Testis (tissue), 2 donors: ENCODE results near the gene MYH11.

Experiments
- CTCF ChIP-seq, 3 experiments: fragments of 450-650 bp in 2 of 3; fragments of 200-600 bp in 1 of 3; sonication (generic) in 1 of 3; IDR thresholded peaks; one replicate each; pipeline ENCODE4 v1.5.1; 2016 to 2019; ENCODE audit warnings: antibody characterized with exemption in 3 of 3, mild to moderate bottlenecking in 2 of 3, moderate library complexity in 1 of 3
- POLR2A ChIP-seq: fragments of 450-650 bp; IDR thresholded peaks from one replicate; pipeline ENCODE4 v1.6.1; 2017; ENCODE audit warnings: antibody characterized with exemption, mild to moderate bottlenecking, moderate library complexity

GRCh38 chr16:15822957-15823356 is 33.9 kb downstream of the MYH11 start:
- TF ChIP-seq CTCF (IDR thresholded peaks at IDR 0.05) = no peak
- TF ChIP-seq POLR2A = no peak
